Mucosa of descending colon (tissue), 3 donors: ENCODE data around the gene DAP3. TPM values are rescaled to one million over a fixed set of nuclear protein-coding genes. Genes with fewer than 3 reads are reported as not detected.
"Not testable (repeated sequence)": the region's sequence is repeated elsewhere in the genome, so short reads cannot be mapped to it uniquely, and the experiment has no call there.

ENCODE experiments used
- ATAC-seq: fragments of 200-7000 bp; cut with Tn5 transposase; one replicate; pipeline ENCODE4 v1.9.1; 2020; ENCODE audit warnings: mild to moderate bottlenecking, moderate library complexity
- DNase-seq, 3 donors: peaks; one replicate each; pipeline ENCODE4 v3.0.0-alpha.2; 2020
- H3K36me3 ChIP-seq: fragments of 200-600 bp; one replicate; pipeline ENCODE4 v1.8.0; 2021; ENCODE audit warnings: low read depth, mild to moderate bottlenecking
- H3K4me1 ChIP-seq: fragments of 200-600 bp; one replicate; pipeline ENCODE4 v1.8.0; 2021; ENCODE audit warnings: low read depth, mild to moderate bottlenecking
- H3K4me3 ChIP-seq: fragments of 200-600 bp; one replicate; pipeline ENCODE4 v1.8.0; 2021; ENCODE audit warnings: mild to moderate bottlenecking
- H3K9me3 ChIP-seq: fragments of 200-600 bp; one replicate; pipeline ENCODE4 v1.8.0; 2021; ENCODE audit warnings: mild to moderate bottlenecking
- CTCF ChIP-seq: fragments of 200-600 bp; IDR thresholded peaks from one replicate; pipeline ENCODE4 v1.8.0; 2022; ENCODE audit warnings: antibody characterized with exemption, mild to moderate bottlenecking
- intact Hi-C, 2 donors: fragments of 100-400 bp; cut with DNase I in 1 of 2; cut with micrococcal nuclease in 1 of 2; formaldehyde crosslinking; loops; one replicate each; pipeline versions ENCODE4 v1.11.0 to v1.11.1; 2022; cut with DNase I, micrococcal nuclease
- total RNA-seq, 3 donors: library from RNA; stranded (reverse); fragmentation: NEBNext Ultra II Directional in 2 of 3; extraction: Animal tissue kit (Norgen Biotek cat#: 25700) in 2 of 3; gene quantifications; one replicate each; pipeline versions ENCODE4 v1.2.1 to v1.2.4, GENCODE V29; 2021 to 2023
- donor health status: DM: no; HTN: no; CAD: no; lungs with moderate emphysema.
- donor health status: DM: no; HTN: no; CAD: no.
- donor health status: DM: no; HTN: yes; CAD: no.

Gene DAP3
- total RNA-seq, 3 donors from 2014 or later: 75.8 to 91.4 (median 87.1) TPM

DNA sequence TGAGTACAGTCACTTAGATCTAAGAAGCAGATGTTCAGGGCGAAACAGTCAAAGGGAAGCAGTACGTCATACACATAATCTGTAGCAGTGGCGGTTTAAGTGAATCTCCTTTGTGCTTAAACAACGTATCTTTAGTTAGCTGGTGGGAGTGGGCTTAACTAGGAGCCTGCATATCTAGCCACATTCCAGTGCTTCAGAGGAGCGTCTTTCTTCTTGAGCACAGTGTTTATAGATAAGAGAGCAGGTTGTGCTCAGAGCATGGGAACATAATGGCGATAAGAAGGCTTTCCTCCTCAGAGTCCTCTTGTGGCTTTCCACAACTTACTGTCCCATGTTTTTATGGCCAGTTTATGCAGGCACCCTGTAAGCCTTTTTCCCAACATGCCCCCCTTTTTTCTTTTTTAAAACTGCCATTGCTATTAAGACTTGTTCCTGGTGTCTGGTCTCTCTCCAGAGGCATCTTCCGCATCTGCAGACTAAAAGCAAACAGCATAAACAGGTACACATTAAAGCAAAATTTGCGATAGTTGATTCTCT is 3.2 kb downstream of the DAP3 start:
- ATAC-seq (no peak), DNase-seq (no peak)
- no peaks in the 10 kb centered on the region for H3K36me3 ChIP-seq
- H3K4me3 ChIP-seq: no peak overlapping the region
- no peak for TF ChIP-seq CTCF
- H3K4me1 ChIP-seq: peaks cover 14% of the 10 kb centered on the region
- H3K9me3 ChIP-seq: peaks cover 6% of the 10 kb centered on the region
- intact Hi-C loops: no loop called here

- ATAC-seq (no peak), DNase-seq (no peak)
- intact Hi-C loops: no loop called here
- no peaks in the 10 kb centered on the region for H3K36me3 ChIP-seq
- TF ChIP-seq CTCF: no peak
- H3K9me3 ChIP-seq: peaks cover 6% of the 10 kb centered on the region
- no peak overlapping the region for H3K4me3 ChIP-seq
- peaks cover 14% of the 10 kb centered on the region for H3K4me1 ChIP-seq
Measured at GRCh38 chr1:155694167-155694566, 5.3 kb downstream of the DAP3 start.

DNA sequence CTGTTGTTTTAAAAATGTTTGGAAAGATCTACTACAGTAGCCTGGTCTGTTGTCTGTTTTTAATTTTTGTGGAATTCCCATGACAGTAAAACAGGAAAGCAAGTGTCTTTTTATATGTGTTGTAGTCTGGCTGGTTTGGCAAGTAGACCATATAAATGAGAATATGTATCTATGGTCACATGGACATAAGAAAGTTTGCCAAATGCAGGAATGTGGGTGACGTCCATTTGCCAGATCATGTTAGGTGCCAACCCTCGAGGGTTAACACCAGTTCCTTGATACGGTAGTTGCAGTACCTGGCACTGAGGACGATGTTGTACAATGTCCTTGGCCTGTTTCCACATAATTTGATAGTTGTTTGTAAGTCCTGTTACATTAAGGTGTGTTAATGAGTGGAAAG is 6.2 kb downstream of the DAP3 start:
- TF ChIP-seq CTCF: no peak
- ATAC-seq (no peak), DNase-seq (no peak)
- H3K9me3 ChIP-seq: peaks cover 6% of the 10 kb centered on the region
- peaks cover 7% of the 10 kb centered on the region for H3K4me1 ChIP-seq
- H3K4me3 ChIP-seq: no peak overlapping the region
- H3K36me3 ChIP-seq: no peaks in the 10 kb centered on the region
- intact Hi-C loops: no loop called here

DNA sequence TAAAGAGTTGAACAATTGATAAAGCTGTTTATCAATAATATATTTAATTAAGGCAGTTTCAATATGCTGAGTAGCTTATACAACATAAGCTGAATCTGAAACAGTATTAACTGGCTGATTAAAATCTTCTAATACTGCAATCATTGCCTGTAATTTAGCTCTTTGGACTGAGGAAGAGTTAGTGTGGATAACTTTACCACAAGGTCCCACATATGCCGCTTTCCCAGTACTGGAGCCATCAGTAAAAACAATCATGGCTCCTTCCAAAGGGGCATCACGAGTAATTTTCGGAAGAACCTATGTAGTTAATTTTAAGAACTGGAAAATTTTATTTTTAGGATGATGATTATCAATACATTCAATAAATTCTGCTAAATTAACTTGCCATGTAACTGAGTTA is 6.7 kb downstream of the DAP3 start:
- intact Hi-C loops: no loop called here
- ATAC-seq (no peak), DNase-seq (no peak)
- Histone ChIP-seq H3K4me1 (peaks cover 2% of the 10 kb centered on the region), H3K9me3 (peaks cover 6% of the 10 kb centered on the region), H3K36me3 (no peaks in the 10 kb centered on the region), H3K4me3 (no peak overlapping the region)
- no peak for TF ChIP-seq CTCF

GRCh38 chr1:155696524-155696923 is 7.6 kb downstream of the DAP3 start:
- TF ChIP-seq CTCF: no peak
- intact Hi-C loops: no loop called here
- no peak for DNase-seq

GRCh38 chr1:155697046-155697445 is 8.2 kb downstream of the DAP3 start:
- ATAC-seq (no peak), DNase-seq (no peak)
- TF ChIP-seq CTCF: no peak
- Histone ChIP-seq H3K36me3 (no peaks in the 10 kb centered on the region), H3K4me3 (no peak overlapping the region), H3K9me3 (peaks cover 4% of the 10 kb centered on the region), H3K4me1 (no peaks in the 10 kb centered on the region)
- intact Hi-C loops: no loop called here

More at GRCh38 chr1:155696524-155696923, 7.6 kb downstream of the DAP3 start:
- no peak overlapping the region for H3K4me3 ChIP-seq
- no peaks in the 10 kb centered on the region for H3K4me1 ChIP-seq
- H3K9me3 ChIP-seq: peaks cover 6% of the 10 kb centered on the region
- no peaks in the 10 kb centered on the region for H3K36me3 ChIP-seq
- ATAC-seq: no peak

- ATAC-seq, DNase-seq, H3K9me3 ChIP-seq, H3K4me1 ChIP-seq, intact Hi-C loops, H3K36me3 ChIP-seq, H3K4me3 ChIP-seq: not testable (repeated sequence)
Measured at GRCh38 chr1:155697616-155698015, 8.7 kb downstream of the DAP3 start.
